NCI-H2227 (cell line): ENCODE results near the gene FOXL1.

Experiments
- DNase-seq: peaks from one replicate; lab custom pipeline; 2025; ENCODE audit not compliant: unreplicated experiment; lab: John Stamatoyannopoulos, UW

The FOXL1 gene

GRCh38 chr16:86578061-86578599 is at the start of gene FOXL1:
TSS of gene FOXL1 (plus strand) at chr16:86578549. CDS start at chr16:86578724, 175 bp downstream.
- no peak for DNase-seq

DNA sequence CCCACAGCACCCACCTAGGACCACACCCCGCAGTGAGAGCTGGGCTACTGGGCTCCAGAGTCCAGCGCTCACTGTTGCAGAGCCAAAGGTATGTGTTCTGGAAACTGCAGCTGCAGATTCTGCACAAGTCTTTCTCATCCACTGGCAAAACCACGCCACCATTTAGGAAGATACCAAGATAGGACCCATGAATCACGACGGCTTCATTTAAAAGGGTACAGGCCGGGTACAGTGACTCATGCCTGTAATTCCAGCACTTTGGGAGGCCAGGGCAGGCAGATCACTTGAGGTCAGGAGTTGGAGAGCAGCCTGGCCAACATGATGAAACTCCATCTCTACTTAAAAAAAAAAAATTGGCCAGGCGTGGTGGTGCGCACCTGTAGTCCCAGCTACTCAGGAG is 49.2 kb upstream of the FOXL1 start:
- DNase-seq = no peak

GRCh38 chr16:86530251-86531190 is 47.8 kb upstream of the FOXL1 start:
- no peak for DNase-seq

DNA sequence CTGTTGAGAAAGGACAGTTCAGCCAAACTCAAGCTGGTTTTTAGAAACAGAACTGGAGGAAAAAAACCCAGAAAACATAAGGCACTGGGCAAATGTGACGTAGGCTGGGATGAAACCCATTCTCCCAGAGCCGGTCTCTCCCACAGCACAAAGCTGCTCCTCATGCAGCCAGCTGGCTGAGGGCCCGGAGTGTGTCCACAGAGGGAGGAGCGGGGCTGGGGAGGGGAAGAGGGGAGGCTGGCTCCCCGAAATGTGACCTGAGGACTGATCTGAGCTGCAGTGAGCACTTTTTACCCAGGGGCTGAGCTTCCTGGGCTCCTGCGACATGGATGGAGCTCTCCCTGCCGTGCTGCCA is 47.2 kb upstream of the FOXL1 start:
- DNase-seq = no peak

GRCh38 chr16:86531641-86532525 is 46.5 kb upstream of the FOXL1 start:
- no peak for DNase-seq

DNA sequence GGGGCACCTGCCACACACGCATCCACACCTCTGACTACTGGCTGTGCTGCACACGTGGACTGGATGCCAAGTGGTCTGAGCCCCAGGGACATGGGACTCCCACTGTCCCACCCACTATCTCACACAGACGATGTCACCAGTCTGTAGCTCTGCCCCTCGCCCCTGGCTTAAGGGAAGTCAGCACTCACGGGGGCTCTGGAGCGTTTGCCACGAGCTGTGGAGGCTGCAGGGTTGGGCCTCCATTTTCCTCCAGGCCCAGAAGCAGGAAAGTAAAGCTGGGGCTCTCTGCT is 45.9 kb upstream of the FOXL1 start:
- DNase-seq = no peak

GRCh38 chr16:86533076-86533475 is 45.3 kb upstream of the FOXL1 start:
- no peak for DNase-seq

- DNase-seq = no peak
Measured at GRCh38 chr16:86533767-86534351, 44.5 kb upstream of the FOXL1 start.

GRCh38 chr16:86534779-86535615 is 43.4 kb upstream of the FOXL1 start:
- DNase-seq = no peak

DNA sequence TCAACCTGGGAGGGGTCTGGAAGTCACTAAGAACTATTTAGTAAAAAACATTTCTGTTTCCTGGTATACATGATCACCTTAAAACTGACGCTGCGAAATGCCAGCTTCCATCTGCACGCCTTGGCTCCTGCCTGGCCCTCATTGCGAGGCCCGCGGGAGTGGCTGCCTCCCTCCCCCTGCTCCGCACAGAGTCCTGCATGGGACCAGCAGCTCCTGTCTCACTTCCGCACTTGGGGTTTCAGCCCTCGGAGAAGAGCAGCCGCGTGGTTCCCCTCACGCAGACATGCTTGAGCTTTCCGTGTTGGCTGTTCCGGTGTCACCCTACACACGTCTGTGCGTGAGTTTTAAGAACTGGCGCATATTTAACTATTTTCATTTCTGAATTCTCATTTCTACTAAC is 41.7 kb upstream of the FOXL1 start:
- DNase-seq = no peak

GRCh38 chr16:86537486-86537885 is 40.9 kb upstream of the FOXL1 start:
- no peak for DNase-seq

- no peak for DNase-seq
Measured at GRCh38 chr16:86538196-86538780, 40.1 kb upstream of the FOXL1 start.

- DNase-seq = no peak
Measured at GRCh38 chr16:86540894-86541293, 37.5 kb upstream of the FOXL1 start.

DNA sequence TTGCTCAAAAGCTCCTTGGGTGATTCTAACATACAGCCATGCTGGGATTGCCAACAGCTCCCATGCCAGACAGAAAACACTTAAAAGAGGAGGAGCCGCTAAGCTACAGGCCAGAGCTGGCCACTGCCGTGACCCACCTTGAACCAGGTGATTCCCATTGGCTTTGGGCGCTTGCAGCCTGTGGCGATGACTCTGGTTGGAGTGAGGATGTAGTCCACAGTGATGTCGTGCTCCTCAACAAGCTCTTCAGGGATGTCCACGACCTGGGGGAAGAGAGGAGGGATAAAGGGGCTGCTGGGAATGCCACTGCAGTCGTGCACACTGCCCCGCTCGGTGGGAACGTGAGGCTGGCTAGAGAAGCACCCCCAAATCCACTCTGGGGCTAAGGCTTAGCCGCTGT is 36.8 kb upstream of the FOXL1 start:
- DNase-seq = no peak

DNA sequence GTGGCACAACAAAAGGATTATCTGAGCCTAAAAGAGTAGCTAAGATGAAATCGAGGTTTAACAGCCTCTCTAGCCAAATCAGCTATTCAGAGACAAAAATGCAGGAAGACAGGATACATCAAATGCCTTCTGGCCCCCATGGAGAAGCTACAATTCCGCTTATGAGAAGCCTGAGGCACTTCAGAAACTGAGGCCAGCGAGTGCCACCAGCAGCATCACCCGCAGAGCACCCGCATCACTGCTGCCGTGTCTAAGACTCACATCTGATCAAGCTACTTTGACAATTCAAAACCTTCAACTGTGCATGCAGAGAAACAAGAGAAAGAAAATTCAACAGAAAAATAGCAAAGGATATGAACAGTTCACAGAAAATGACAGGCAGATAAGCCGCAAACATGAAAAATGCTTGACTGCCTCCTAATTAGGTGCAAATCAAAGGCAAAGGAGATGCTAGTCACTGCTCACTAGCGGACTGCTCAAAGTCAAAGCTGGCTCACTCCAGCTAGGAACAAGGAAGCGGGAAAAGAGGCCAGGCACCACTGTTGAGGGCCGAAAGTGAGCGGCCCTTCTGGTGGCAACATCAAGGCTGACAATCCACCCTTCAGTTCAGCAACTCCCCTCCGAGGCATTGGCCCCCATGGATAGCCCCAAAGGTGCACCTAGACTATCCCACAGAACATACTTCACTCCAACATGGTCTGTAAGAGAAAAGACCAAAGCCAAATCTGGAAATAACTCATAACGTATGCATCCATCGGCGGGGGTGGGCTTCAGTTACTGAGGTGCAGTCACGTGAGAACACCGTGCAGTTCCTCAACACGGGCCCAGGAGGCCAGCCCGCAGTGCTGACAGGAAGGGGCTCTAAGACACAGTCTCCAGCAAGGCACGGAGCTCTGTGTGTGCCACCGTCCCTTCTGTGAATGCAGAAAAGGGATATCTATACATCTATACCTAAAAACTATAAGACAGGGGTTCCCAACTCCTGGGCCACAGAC is 35.3 kb upstream of the FOXL1 start:
- DNase-seq = no peak

- DNase-seq = no peak
Measured at GRCh38 chr16:86545481-86545880, 32.9 kb upstream of the FOXL1 start.

DNA sequence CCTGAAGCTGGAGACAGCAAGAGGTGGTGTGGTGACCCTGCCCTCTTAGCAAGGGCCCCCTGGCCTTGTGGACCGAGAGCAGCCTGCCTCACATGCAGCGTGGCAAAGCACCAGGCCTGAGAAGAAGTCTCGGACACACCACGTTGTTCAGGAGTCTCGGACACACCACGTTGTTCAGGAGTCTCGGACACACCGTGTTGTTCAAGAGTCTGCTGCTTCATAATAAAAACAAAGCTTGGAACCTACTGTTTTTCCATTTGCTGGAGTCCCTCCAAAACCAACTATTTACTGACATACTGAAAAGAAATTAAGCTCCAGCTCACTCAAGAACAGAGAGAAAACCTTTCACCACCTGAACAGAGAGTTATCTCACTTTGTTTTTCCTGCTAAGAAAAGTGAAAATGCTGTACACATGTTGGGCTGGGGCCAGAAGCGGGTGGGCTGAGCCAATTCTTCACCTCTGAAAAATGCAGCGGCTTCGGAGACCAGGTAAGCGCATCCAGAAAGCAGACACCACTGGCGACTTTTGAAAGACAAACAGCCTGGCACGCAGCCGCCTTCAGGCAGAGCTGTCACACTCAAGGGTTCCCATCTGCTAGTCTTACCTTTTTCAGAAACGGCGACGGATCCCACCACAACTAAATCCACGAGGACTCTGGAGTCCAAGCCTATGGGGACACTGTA is 32.3 kb upstream of the FOXL1 start:
- DNase-seq = no peak

DNA sequence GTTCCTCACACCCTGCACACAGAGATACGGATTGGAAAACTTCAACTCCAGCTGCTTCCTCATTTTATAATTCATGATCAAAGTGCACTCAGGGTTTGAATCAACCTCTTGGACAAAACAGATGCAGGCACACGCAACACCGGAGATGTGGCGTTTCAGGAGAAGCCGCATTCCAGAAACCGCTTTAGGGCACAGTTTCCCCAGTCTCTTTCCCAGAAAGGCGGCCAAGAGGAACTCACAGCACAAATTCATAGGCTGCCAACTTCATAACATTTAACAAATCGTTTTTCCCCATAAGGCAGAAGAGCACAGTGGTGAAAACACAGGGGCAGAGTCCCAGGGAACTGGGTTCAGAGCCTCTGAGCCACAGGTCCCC is 31.7 kb upstream of the FOXL1 start:
- DNase-seq = no peak

DNA sequence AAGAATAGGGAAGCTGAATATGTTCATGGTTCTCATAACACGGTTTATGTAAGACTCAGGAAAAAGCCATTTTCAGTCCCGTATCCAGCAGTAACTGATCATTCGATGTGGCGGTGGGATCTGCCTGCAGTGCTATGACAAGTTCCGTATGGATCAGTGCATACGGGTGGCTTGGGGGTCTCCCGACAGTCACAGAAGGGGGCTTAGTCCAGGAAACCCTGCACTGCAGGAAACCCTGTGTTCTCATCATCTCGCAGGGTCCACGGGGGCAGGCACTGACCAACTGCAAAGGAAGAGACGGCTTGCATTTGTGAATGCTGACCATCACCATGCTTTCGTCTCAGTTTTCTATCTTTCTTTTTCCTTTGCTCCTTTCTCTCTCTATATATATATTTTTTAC is 31.1 kb upstream of the FOXL1 start:
- DNase-seq = no peak
